Activated B cell treated with CpG ODN at 0.5 μM for 24 hours (primary cell): ENCODE results near the gene DNAAF8. TPM values are rescaled to one million over a fixed set of nuclear protein-coding genes. Genes with fewer than 3 reads are reported as not detected.

ENCODE experiments used
- ATAC-seq: fragments of 200-7000 bp; cut with Tn5 transposase; one replicate; pipeline ENCODE4 v1.10.0; 2021; ENCODE audit warnings: low read depth, mild to moderate bottlenecking, moderate library complexity
- CTCF ChIA-PET: fragments of 350-600 bp; sonication (Branson Sonifier 250); formaldehyde crosslinking; loops from one replicate; lab custom pipeline; 2021; ENCODE audit warnings: antibody characterized with exemption; lab: Charles Lee
- POLR2A ChIA-PET: fragments of 350-600 bp; sonication (Branson Sonifier 250); formaldehyde crosslinking; loops from one replicate; lab custom pipeline; 2021; ENCODE audit warnings: antibody characterized with exemption; lab: Charles Lee
- DNase-seq: peaks from one replicate; pipeline ENCODE4 v3.0.0; 2022
- H3K27ac Mint-ChIP-seq: one replicate; pipeline ENCODE4 v1.8.0; 2020; ENCODE audit warnings: mixed read lengths
- H3K27me3 Mint-ChIP-seq: one replicate; pipeline ENCODE4 v1.8.0; 2021; ENCODE audit warnings: mixed read lengths
- H3K36me3 Mint-ChIP-seq: one replicate; pipeline ENCODE4 v1.8.0; 2021; ENCODE audit warnings: low read depth, mixed read lengths
- H3K4me1 Mint-ChIP-seq: one replicate; pipeline ENCODE4 v1.8.0; 2021; ENCODE audit warnings: mixed read lengths
- H3K4me3 Mint-ChIP-seq: one replicate; pipeline ENCODE4 v1.8.0; 2020; ENCODE audit warnings: mild to moderate bottlenecking, mixed read lengths
- H3K9me3 Mint-ChIP-seq: one replicate; pipeline ENCODE4 v1.8.0; 2020; ENCODE audit warnings: mixed read lengths
- CTCF ChIP-seq: fragments of 200-600 bp; IDR thresholded peaks from one replicate; pipeline ENCODE4 v1.8.0; 2022; ENCODE audit warnings: antibody characterized with exemption, mild to moderate bottlenecking
- intact Hi-C: fragments of 100-400 bp; cut with micrococcal nuclease; formaldehyde crosslinking; loops from one replicate; pipeline ENCODE4 v1.15.1; 2024
- total RNA-seq: library from RNA; stranded (reverse); gene quantifications from 2 replicates; pipeline ENCODE4 v1.2.3, GENCODE V29; 2022

The DNAAF8 gene
- total RNA-seq, 1 donor from 2014 or later = 0.31 TPM

DNA sequence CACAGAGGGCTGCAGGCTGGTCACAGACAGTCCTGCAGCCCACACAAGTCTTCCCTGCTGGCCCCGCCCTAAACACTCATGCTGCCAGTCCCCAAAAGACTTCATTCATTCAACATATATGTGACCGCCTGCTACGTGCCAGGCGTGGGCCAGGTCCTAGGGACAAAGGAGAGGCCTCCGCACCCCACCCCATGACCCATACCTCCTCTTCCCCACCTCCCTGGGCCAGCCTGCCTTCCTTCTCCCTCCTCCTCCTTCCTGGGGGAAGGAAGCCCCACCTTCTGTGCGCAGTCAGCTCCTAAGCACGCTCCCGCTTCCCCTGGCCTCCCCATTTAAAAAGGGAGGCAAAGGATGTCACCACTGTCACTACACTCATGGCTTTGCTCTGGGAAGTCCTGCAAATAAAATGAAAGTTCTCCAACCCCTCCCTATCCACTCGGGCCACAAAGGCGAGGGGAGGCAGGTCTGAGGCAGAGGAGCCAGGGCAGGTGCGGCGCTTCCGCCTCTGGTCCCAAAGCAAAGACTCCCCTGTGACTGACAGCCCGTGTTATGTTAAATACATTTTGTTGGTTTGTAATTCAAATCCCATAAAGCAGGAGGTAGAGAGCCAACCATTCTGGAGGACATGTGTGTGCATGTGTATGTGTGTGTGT is 9.0 kb downstream of the DNAAF8 start:
- no peak for ATAC-seq
- CTCF ChIA-PET = no interaction called here

DNA sequence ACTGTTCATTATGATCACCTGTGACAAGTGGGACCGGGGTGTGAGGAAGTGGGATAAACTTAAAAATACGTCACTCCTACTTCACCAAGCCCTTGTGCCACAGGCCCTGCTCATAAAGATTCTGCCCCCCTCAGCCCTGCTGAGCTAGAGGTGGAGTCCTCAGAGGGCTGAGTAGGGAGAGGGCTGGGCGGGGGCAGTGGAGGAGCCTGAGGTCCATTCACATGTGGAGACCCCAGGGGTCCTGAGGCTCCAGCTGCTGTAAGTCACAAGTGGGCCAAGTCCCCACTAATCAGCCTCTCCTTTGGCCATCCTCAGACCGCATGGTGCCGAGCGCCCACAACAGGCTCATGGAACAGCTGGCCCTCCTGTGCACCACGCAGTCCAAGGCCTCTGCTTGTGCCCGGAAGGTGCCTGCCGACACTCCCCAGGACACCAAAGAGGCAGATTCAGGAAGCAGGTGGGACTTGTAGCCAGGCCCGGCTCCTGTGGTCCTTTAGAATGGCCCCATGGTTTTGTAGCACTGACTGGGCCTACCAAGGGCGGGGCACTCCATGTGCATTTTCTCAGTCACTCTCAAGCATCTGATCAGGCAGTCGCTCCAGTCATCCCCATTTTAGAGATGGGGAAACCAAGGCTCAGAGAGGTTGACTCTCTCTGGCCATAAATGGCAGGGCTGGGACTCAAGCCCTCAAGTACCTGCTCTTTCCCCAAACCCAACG is 10.4 kb downstream of the DNAAF8 start:
- Mint-ChIP-seq H3K36me3 (no peaks in the 10 kb centered on the region), H3K4me3 (no peak overlapping the region), H3K27me3 (no peaks in the 10 kb centered on the region), H3K27ac (no peak overlapping the region), H3K9me3 (no peaks in the 10 kb centered on the region), H3K4me1 (peaks cover 25% of the 10 kb centered on the region)
- TF ChIP-seq CTCF = no peak
- intact Hi-C loops = no loop called here
- DNase-seq (no peak), ATAC-seq (no peak)
- POLR2A ChIA-PET = no interaction called here
- CTCF ChIA-PET = no interaction called here

More for the DNA sequence above, 9.0 kb downstream of the DNAAF8 start:
- no peaks in the 10 kb centered on the region for H3K27me3 Mint-ChIP-seq
- H3K4me3 Mint-ChIP-seq = peak overlapping the region; percentile 52
- intact Hi-C loops = no loop called here
- DNase-seq = no peak
- POLR2A ChIA-PET = no interaction called here
- H3K27ac Mint-ChIP-seq = no peak overlapping the region
- H3K9me3 Mint-ChIP-seq = no peaks in the 10 kb centered on the region
- peaks cover 22% of the 10 kb centered on the region for H3K4me1 Mint-ChIP-seq
- no peaks in the 10 kb centered on the region for H3K36me3 Mint-ChIP-seq
- no peak for TF ChIP-seq CTCF

DNA sequence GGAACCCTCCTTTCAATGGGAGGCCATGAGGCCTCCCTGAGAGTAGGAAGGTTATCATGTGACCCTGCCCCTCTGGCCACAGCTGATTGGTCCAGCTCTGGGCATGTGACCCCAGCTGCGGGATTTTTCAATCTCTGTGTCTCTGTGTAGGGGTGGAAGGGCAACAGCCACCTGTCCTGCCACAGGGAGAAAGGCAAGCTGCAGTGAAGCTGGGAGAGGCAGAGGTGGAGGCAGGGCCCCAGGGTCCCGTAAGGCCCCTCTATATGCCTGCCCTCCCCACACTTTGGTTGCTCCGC is 10.9 kb downstream of the DNAAF8 start:
- H3K27ac Mint-ChIP-seq = no peak overlapping the region
- ATAC-seq = no peak

DNA sequence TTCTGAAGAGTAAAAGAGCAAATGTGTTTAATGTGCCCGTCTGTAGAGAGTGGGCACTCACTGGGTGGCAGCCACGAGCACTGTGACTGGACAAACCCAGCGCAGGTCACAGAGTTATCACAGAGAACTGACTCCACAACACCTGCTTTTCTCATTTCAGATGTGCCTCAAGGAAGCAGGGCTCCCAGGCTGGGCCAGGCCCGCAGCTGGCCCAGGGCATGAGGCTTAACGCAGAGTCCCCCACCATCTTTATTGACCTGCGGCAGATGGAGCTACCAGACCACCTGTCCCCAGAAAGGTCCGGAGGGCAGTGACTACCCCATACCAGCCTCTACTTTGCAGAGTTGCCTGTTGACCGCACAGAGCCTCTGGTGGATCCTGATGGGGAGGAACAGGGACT is 11.9 kb downstream of the DNAAF8 start:
- no peak for TF ChIP-seq CTCF
- POLR2A ChIA-PET = no interaction called here
- Mint-ChIP-seq H3K27ac (no peak overlapping the region), H3K4me1 (peaks cover 25% of the 10 kb centered on the region), H3K36me3 (peaks cover 6% of the 10 kb centered on the region), H3K27me3 (no peaks in the 10 kb centered on the region), H3K4me3 (no peak overlapping the region), H3K9me3 (no peaks in the 10 kb centered on the region)
- CTCF ChIA-PET = no interaction called here
- ATAC-seq (no peak), DNase-seq (no peak)
- intact Hi-C loops = no loop called here

More for the DNA sequence above, 10.9 kb downstream of the DNAAF8 start:
- no peak for TF ChIP-seq CTCF
- ChIA-PET POLR2A (no interaction called here), CTCF (no interaction called here)
- Mint-ChIP-seq H3K4me3 (no peak overlapping the region), H3K36me3 (no peaks in the 10 kb centered on the region), H3K9me3 (no peaks in the 10 kb centered on the region), H3K27me3 (no peaks in the 10 kb centered on the region), H3K4me1 (peaks cover 25% of the 10 kb centered on the region)
- intact Hi-C loops = no loop called here
- no peak for DNase-seq

DNA sequence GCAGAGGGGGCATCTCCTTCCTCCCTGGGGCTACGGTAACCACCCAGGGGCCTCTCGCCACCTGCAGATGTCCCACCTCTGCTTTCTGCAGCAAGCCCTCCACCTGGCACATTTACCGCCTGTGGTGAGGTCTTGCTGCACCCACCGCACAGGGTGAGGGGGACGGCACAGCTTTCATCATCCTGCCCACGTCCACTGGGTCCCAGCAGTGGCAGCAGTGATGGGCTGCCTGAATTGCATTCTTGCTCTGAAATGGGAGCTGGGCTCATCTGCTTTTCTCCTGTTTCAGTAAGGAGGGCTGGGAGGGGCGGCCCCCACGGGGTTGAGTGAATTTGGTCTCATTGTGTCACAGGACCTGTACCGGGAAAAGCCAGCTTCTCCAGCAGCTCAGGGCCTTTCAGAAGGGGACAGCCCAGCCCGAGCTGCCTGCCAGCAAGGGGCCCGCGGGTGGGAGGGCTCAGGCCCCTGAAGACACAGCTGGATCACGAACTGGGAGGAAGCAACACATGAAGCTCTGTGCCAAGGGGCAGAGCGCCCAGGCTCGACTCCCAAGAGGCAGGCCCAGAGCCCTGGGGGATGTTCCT is 12.7 kb downstream of the DNAAF8 start:
- Mint-ChIP-seq H3K4me3 (no peak overlapping the region), H3K36me3 (peaks cover 10% of the 10 kb centered on the region), H3K4me1 (peaks cover 25% of the 10 kb centered on the region), H3K27me3 (no peaks in the 10 kb centered on the region), H3K9me3 (no peaks in the 10 kb centered on the region), H3K27ac (no peak overlapping the region)
- CTCF ChIA-PET = interaction anchor here (1.0 kb wide), 1 partner anchor 12 kb away, joined by 4 read pairs; the partner anchor contains the start of gene DNAAF8
- intact Hi-C loops = no loop called here
- ATAC-seq (no peak), DNase-seq (no peak)
- TF ChIP-seq CTCF = no peak
- POLR2A ChIA-PET = no interaction called here
